Measurements from ENCODE around the gene TCEANC2.
"Not testable (repeated sequence)": the region's sequence is repeated elsewhere in the genome, so short reads cannot be mapped to it uniquely, and the experiment has no call there.

TCEANC2 gene

DNA sequence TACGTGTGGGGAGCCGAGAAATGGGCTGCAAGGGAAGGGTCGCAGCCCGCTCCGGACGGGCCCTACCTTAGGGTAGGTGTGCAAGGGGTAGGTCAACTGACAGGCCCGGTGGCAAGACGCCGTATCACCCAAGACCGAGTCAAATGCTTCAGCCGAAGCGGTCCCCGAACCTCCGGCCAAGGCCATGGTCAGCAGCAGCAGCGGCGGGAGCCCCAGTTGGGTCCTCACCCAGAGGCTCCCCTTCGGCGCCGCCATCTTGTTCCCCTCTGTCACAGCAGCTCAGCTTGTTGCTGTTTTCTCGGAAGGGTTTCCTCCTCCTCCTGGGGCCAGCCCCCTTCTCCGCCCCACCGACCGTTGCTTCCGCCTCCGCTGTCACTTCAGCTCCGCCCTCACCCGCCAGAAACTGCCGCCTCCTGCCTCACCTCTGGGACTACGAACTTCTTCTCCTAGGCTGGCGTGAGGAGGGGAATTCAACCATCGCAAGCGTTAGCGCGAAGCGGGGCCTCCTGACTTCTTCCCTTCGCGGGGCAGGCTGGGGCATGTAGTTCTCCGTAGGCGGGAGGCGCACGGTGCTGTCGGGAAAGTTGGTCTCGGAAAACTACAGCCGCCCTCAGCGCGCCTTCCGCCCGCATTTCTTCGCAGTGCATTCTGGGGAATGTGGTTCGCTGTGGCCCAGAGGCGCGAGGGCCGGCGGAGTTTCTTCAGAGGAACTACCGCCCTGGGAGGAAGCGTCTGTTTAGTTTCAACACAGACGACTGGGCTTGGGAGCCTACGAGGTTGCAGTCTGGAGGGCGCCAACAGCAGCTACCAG is at the start of gene TCEANC2, which contains the start of gene TMEM59:
TSS of gene TCEANC2 (plus strand) at position 675 of the 811 bp plus-strand sequence. CDS start 815 bp downstream, outside the sequence.
TSS of gene TMEM59 (minus strand) at position 271 of the 811 bp plus-strand sequence. CDS start at position 255, 16 bp downstream.
- DNase-seq (ENCODE audit: low read depth, low spot score): peak; percentile 95

DNA sequence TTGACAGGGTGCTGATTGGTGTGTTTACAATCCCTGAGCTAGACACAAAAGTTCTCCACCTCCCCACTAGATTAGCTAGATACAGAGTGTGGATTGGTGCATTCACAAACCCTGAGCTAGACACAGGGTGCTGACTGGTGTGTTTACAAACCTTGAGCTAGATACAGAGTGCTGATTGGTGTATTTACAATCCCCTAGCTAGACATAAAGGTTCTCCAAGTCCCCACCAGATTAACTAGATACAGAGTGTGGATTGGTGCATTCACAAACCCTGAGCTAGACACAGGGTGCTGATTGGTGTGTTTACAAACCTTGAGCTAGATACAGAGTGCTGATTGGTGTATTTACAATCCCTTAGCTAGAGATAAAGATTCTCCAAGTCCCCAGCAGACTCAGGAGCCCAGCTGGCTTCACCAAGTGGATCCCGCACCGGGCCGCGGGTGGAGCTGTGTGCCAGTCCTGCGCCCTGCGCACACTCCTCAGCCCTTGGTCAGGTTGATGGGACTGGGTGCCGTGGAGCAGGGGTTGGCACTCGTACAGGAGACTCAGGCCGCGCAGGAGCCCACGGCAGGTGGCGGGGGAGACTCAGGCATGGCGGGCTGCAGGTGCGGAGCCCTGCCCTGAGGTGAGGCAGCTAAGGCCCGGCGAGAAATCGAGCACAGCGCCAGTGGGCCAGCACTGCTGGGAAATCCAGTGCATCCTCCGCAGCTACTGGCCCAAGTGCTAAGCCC is 49.5 kb upstream of the TCEANC2 start:
- DNase-seq (ENCODE audit: low read depth, low spot score): not testable (repeated sequence)

DNA sequence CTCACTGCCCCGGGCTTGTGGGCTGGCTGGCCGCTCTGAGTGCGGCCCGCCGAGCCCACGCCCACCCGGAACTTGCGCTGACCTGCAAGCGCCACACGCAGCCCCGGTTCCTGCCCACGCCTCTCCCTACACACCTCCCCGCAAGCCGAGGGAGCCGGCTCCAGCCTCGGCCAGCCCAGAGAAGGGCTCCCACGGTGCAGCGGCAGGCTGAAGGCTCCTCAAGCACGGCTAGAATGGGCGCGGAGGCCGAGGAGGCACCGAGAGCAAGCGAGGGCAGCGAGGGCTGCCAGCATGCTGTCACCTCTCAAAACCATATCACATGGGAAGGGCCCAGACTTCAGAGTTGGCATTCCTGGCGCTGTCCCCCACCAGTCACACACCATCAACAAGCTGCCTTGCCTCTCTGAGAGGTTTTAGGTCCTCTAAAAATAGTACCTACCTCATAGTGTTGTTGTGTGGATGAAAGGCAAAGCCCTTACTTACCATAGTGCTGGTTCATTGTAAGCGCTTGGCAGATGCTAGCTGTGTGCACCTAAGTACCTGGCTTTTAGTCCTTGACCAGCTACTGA is 48.8 kb upstream of the TCEANC2 start:
- DNase-seq (ENCODE audit: low read depth, low spot score): no peak

DNA sequence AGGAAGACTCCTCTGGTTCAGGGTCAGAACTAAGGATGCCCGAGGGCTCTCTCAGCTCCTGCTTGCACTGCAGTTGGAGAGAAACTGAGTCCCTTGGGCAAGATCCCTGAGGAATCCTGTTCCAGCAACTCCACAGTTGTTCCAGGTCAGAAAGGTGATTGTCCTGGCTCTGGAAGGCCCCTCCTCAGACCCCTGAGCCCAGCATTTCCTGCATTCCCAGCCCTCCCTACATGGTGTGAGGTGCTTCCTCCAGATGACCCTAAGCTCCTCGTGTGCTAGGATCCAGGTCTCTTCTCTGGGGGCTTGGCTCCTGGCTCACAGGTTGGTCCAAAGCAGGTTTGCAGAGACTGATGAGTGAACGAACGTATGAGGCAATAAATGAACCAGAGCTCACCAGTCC is 46.9 kb upstream of the TCEANC2 start:
- no peak for DNase-seq (ENCODE audit: low read depth, low spot score)

DNA sequence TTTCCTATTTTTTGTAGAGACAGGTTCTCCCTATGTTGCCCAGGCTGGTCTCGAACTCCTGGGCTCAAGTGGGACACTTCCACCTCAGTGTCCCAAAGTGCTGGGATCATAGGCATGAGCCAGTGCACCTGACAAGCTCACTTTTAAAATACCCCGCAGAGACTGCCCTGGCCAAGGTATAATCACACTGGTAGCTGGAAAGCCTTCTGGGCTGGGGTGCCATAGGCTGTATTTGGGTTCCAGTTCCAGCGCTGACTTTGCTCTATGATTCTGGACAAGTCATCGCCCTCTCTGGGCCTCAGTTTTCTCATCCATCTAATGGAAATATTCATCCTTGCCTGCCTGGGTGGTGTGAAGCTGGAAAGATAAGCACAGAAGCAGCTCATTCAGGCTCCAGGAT is 45.8 kb upstream of the TCEANC2 start:
- no peak for DNase-seq (ENCODE audit: low read depth, low spot score)

DNA sequence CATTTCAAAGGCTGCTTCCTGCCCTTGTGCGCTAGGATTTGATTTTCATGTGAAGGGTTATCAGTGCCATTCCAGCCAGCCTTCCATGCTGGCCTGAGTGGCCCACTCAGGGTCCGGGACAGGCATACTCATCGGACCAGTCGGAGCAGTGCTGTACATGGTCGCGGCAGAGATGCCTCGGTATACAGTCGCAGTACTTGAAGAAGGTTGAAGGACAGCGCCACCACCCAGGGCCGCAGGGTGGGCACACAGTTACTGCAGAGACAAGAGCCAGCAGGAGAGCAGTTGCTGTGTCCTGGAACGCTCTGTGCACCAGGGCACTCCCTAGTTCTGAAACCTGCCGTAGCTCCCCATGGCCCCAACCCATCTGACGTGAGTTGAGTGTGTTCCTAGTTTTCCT is 44.5 kb upstream of the TCEANC2 start:
- no peak for DNase-seq (ENCODE audit: low read depth, low spot score)

DNA sequence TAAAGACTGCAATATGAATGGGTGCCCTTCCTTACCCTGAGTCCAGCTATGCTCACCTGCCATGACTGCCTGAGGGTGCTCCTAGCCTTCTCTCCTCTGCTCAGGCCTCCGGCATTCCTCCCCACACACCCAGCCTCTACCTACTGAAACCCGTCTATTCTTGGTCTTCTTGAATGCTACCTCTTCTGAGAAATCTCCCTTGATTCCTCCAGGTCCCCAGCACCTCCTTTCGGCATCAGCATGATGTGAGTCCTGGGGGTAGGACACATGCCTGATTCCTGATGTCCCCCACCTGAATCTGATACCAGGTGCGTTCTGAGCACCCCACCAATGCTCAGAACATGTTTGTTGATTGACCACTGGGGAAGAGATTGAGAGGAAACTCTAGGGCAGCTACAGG is 44.0 kb upstream of the TCEANC2 start:
- no peak for DNase-seq (ENCODE audit: low read depth, low spot score)

DNA sequence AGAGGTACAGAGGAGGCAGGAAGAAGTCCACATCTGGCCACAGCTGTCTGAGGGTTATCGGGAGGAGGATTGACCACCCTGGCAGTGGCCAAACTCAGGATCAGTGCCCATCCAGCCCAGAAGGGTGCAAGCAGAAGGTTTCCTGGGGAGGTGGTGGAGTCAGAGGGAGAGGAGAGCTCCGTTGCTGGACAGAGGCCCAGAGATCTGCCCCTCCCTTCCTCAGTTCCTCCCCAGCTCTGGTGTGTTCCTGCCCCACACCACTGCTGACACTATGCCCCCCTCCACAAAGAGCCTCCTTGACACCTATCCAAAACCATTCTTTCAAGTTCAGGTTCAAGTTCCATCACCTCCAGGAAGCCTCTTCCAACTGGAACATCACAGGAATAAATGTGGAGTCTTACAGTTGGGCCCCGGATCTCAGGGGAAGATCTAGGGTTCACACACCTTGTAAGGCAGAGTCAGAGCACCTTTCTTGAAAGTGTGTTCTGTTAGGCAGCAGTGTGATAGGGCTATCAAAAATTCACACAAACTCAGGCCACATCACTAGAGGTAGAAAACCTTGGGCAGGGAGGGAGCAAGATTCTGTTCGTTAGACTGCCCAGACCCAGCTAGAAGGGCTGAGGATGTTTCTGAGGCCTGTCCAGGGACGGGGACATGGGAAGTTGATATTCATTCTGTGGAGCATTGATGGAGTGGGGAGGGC is 42.8 kb upstream of the TCEANC2 start:
- DNase-seq (ENCODE audit: low read depth, low spot score): no peak

DNA sequence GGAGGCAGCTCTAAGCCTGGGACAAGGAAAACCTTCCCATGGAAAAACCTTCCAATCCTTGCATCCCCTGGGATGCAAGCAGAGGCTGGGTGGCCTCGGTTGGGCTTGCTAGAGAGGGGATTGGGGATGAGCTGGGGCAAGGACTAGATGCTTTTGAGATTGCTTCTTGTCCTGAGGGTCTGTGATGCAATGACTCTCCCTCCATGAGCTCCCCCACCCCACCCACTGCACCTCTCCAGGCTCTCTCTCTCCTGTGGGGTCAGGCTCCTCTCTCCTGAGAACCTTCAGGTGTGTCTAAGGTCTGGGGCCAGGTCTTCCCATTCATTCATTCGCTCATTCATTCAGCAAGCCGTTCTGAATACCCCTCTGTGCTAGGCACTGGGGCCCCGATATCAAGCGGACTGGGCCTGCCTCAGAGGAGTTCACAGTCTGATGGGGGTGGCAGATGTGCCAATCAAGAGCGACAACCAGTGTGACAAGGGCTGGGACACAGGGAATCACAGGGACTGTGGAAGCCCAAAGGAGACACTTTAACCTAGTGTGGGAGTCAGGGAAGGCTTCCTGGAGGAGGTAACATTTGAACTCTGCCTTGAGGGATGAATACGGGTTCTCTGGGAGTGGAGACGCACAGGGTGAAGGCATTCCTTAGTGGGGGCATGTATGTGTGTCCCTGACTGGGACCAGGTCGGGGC is 41.9 kb upstream of the TCEANC2 start:
- DNase-seq (ENCODE audit: low read depth, low spot score): no peak

DNA sequence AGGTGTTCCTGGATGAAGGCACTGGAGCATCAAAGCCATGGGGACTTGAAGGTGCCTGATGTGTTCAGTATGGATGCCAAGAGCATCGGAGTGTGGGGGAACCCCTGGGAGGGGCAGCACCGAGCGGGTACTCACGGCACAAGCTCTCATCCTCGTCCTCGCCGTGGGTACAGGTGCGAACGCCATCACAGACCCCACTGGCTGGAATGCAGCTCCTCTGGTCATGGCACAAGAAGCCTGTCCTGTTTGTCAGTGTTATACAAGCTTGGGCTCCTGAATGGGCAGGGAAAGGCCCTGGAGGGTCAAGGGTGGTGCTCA is 41.4 kb upstream of the TCEANC2 start:
- no peak for DNase-seq (ENCODE audit: low read depth, low spot score)

DNA sequence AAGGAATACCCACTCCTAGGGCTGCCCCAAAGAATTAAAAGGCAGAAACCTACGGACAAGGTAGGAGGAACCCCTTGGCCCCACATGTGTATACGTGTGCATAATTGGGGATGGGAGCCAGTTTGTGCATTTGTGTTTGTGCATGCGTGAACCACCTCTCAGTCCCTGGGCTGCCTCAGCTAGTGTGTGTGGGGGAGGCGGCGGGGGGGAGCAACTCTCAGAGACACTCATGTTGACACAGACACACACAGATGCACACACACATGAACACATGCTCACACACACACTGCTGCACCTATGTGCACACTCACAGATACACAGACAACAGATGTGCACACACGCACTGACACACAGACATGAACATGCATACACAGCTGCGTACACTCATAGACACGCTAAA is 40.5 kb upstream of the TCEANC2 start:
- DNase-seq (ENCODE audit: low read depth, low spot score): no peak

DNA sequence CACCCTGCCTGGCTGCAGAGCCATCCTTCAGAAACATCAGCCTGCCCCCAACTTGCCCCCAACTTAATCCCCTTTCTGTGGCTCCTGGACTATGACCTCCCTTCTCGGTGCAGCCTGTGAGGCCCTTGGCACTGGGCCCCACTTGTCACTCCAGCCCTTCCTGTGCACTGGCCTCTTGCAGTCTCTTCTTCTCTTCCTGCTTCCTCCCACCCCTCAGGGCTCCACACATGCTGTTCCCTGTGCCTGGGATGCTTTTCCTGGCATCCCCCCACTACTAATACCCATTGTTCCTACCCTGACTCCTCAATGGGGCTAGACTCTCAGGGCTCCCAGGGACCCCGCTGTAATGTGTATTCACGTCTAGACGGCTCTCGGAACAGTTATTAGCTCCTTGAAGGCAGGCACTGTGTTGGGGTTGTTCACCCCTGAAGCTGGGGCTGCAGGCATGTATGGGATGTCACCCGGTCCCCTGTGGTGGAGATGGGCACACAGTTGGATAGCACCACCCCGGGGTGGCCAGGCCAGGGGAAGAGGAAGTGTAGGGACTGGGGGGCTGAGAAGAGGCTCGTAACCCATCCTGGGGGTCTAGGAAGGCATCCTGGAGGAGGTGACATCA is 39.9 kb upstream of the TCEANC2 start:
- DNase-seq (ENCODE audit: low read depth, low spot score): no peak

DNA sequence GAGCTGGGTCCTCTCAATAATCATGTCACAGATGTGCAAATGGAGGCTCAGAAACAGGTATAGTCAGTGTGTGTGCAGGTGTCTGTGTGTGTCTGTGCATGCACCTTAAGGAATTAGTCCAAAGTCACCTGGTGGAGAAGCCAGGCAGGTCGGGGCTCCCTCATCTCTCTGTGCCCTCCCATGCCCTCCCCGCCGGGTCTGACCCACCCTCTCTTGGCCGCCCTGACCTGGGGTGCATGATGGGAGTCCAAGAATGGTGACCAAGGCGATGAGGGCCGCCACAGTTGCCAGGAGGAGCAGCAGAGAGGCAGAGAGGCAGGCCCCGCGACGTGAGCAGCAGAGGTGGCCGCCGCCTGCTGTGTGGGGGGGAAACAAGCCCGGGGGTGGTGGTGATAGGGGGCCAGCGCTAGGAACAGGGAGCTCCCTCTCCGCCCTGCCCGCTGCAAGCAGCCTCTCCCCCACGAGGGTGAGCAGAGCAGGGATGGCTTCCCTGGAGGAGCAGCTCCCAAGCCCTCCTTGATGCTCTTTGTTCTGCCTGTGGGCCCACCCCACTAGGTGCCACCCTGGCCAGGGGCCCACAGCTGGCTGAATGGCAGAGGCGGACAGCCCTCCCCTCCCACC is 39.3 kb upstream of the TCEANC2 start:
- DNase-seq (ENCODE audit: low read depth, low spot score): no peak

DNA sequence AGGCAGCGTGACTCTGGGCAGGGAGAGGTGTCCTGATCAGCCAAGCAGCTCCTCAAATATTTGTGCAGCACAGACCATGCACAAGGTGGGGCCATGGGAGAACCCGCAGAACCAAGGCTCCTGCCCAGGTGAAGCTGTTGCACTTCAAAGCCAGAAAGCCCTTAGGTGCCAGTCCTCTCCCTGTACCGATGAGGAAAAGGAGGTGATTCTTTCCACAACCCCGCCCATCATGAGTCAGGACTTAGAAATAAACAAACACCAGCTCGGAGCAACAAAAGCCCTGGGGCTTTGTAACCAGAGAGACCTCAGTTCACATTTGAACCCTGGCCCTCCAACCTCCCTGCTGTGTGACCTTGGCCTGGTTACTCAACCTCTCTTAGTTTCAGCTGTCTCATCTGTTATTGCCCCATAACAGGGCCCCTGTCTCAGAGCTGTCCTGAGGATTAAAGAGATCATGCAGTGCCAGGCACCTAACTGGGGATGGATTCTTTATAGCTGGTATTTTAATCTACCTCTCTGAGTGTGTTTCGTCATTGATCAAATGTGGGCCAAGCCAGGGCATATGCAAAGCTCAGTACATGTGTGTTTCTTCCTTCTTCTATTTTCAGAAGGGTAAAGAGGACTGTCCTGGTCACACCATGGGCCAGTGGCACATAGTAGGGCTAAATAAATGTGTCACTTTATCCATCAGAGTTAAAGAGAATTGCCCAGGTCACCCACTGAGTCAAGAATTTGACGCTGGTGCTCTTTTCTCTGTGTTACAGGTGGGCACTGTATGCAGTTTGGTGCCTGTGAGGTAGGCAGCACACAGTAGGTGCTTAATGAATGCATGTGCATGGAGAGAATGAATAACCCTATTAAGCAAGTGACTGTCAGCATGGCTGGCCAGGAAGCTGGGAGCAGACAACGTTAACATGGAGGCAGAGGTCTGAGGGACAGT is 36.8 kb upstream of the TCEANC2 start:
- no peak for DNase-seq (ENCODE audit: low read depth, low spot score)

DNA sequence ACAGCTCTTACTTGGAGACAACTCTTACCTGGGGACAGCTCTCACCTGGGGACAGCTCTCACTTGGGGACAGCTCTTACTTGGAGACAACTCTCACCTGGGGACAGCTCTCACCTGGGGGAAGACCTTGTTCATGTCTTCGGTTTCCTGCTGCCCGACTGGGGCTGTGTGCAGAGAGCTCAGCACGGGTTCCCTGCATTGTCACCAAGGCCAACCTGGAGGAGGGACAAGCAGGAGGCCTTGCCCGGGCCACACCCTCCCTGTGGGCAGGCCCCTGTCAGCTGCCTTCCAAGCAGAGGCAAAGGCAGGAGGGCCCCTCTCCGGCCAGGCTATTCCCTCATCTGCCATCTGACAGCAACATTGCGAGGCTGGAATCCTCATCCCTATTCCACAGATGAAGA is 35.4 kb upstream of the TCEANC2 start, which contains the start of gene LDLRAD1:
TSS of gene LDLRAD1 (minus strand) at position 208 of the 400 bp plus-strand sequence. CDS start at position 134, 74 bp downstream.
- DNase-seq (ENCODE audit: low read depth, low spot score): no peak

DNA sequence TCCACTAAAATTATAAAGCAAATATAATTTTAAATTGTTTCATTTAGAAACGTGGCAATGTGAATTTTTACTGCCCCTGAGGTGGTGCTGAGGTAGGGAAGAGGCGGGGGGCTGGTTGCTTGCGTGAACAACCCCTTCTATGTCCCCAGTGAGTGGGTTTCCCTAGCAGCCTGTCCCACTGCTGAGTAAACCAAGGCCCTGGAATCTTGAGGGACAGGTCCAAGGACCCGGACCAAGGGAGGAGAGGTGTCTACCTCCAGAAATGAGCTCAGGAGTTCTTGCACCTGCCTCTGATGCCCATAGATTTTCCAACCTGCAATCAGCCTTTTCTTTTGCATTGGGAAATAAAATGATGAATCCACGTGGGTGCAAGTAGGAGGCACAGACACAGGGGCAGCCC is 34.8 kb upstream of the TCEANC2 start:
- no peak for DNase-seq (ENCODE audit: low read depth, low spot score)

DNA sequence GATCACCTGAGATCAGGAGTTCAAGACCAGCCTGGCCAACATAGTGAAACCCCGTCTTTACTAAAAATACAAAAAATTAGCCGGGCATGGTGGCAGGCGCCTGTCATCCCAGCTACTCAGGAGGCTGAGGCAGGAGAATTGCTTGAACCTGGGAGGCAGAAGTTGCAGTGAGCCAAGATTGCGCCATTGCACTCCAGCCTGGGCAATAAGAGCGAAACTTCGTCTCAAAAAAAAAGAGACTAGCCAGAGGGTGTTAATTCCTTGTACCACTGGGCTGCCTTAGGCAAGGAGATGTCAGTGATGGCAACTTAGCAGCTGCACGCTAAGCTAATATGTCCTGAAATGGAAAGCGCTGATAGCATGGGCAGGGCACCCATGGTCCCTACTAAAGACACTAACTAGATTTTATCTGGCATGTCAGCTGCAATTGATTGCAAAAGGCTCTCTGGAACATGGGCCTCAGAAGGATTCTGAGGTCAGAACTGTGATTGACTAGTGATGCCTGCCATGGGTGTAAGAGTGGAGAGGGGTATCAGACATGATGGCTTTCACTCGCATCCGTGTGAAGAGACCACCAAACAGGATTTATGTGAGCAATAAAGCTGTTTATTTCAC is 33.7 kb upstream of the TCEANC2 start:
- not testable (repeated sequence) for DNase-seq (ENCODE audit: low read depth, low spot score)

DNA sequence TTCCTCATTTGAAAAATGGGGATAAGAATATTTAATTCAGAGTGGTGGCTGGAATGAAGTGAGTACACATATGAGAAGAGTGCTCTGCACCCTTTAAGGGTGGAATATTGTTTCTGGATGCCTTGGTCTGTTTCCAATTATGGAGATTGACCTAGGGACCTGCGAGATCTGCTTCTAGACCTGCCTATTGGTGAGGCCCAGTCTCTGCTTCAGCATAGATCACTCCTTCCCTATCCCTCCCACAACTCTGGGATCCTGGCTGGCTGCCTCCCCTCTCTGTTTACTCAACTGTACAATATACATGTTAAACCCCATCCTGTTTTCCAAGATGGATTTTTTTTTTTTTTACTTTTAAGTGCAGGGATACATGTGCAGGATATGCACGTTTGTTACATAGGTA is 29.1 kb upstream of the TCEANC2 start:
- no peak for DNase-seq (ENCODE audit: low read depth, low spot score)

DNA sequence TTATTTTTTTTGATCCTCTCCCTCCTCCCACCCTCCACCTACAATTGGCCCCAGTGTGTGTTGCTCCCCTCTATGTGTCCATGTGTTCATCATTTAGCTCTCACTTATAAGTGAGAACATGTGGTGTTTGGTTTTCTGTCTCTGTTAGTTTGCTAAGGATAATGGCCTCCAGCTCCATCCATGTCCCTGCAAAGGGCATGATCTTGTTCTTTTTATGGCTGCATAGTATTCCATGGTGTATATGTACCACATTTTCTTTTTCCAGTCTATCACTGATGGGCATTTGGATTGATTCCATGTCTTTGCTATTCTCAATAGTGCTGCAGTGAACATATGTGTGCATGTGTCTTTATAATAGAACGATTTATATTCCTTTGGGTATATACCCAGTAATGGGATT is 28.6 kb upstream of the TCEANC2 start:
- not testable (repeated sequence) for DNase-seq (ENCODE audit: low read depth, low spot score)

Measured in activated naive CD8-positive, alpha-beta T cell treated with anti-CD3 and anti-CD28 coated beads, Interleukin-2, amount 50 U/mL, for 16 hours (primary cell).